Measurements from ENCODE around the gene TNRC18. TPM values are rescaled to one million over a fixed set of nuclear protein-coding genes. Genes with fewer than 3 reads are reported as not detected.
A peak's percentile ranks its signal among the peaks of the same experiment; 100 is the strongest.

The TNRC18 gene
- total RNA-seq, 4 donors from 2014 or later: 17.9 to 75.5 (median 48.4) TPM

- H3K27me3 ChIP-seq: peaks cover 0 to 3% (median 0%) of the 10 kb centered on the region in 4 donors
- intact Hi-C loops (cut with DNase I): no loop called here
- H3K4me3 ChIP-seq: no peak overlapping the region
- no peak for DNase-seq
- no peaks in the 10 kb centered on the region for H3K9me3 ChIP-seq
- no peak overlapping the region for H3K27ac ChIP-seq
- no peaks in the 10 kb centered on the region for H3K4me1 ChIP-seq
- 59 to 60% methylated on average over 8 to 26 of the region's 35 CpGs for WGBS, 2 donors
- peaks cover 12 to 28% (median 12%) of the 10 kb centered on the region in 3 donors for H3K36me3 ChIP-seq
- TF ChIP-seq POLR2A (IDR thresholded peaks at IDR 0.05): no peak
- no peak for TF ChIP-seq CTCF (IDR thresholded peaks at IDR 0.05)
Observed at GRCh38 chr7:5303591-5304505, 119.8 kb downstream of the TNRC18 start.

DNA sequence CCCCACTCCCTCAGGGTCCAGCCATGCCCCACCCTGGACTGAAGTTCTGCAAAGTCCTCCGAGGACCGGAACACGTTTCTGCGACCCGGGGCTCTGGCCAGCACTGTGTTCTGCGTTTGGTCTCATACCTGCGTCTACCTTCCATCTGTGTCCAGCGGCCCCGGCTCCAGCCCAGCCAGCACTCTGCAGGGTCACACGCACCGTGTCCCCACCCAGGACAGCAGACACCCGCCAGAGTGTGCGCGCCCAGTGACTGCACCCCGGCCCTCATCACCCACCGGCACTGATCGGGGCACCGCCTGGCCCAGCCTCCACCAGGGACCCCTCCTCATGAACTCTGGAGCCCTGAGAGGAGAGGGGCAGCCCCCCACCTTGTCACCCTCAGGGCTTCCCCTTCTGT, 120.6 kb downstream of the TNRC18 start:
- intact Hi-C loops (cut with DNase I): no loop called here
- Histone ChIP-seq H3K9me3 (no peaks in the 10 kb centered on the region), H3K4me3 (no peak overlapping the region), H3K4me1 (no peaks in the 10 kb centered on the region), H3K36me3 (peaks cover 8 to 20% (median 9%) of the 10 kb centered on the region in 3 donors), H3K27ac (no peak overlapping the region), H3K27me3 (peaks cover 0 to 6% (median 0%) of the 10 kb centered on the region in 4 donors)
- TF ChIP-seq POLR2A (IDR thresholded peaks at IDR 0.05) (no peak), CTCF (IDR thresholded peaks at IDR 0.05) (no peak)
- 72% methylated on average over 6 of the region's 18 CpGs; no CpG with 5 or more reads in 1 of the 2 donors for WGBS, 2 donors
- no peak for DNase-seq

- peaks cover 4 to 15% (median 4%) of the 10 kb centered on the region in 3 donors for H3K36me3 ChIP-seq
- no peak overlapping the region for H3K27ac ChIP-seq
- WGBS, 2 donors: 52 to 62% methylated on average over 7 to 14 of the region's 25 CpGs
- no peaks in the 10 kb centered on the region for H3K9me3 ChIP-seq
- TF ChIP-seq CTCF (IDR thresholded peaks at IDR 0.05): no peak
- no peak for TF ChIP-seq POLR2A (IDR thresholded peaks at IDR 0.05)
- intact Hi-C loops (cut with DNase I): no loop called here
- H3K4me3 ChIP-seq: no peak overlapping the region
- peaks cover 0 to 2% (median 0%) of the 10 kb centered on the region in 3 donors for H3K4me1 ChIP-seq
- peaks cover 0 to 11% (median 0%) of the 10 kb centered on the region in 4 donors for H3K27me3 ChIP-seq
- DNase-seq: no peak
Observed at GRCh38 chr7:5302577-5302976, 121.1 kb downstream of the TNRC18 start.

- peaks cover 6 to 13% (median 6%) of the 10 kb centered on the region in 3 donors for H3K4me1 ChIP-seq
- H3K27me3 ChIP-seq: peaks cover 0 to 32% (median 0%) of the 10 kb centered on the region in 4 donors
- no peaks in the 10 kb centered on the region for H3K9me3 ChIP-seq
- intact Hi-C loops (cut with DNase I): no loop called here
- no peak for DNase-seq
- TF ChIP-seq CTCF (IDR thresholded peaks at IDR 0.05) (no peak), POLR2A (IDR thresholded peaks at IDR 0.05) (no peak)
- H3K36me3 ChIP-seq: no peaks in the 10 kb centered on the region
- H3K27ac ChIP-seq: no peak overlapping the region
- 72 to 78% methylated on average over 4 to 9 of the region's 24 CpGs for WGBS, 2 donors
- H3K4me3 ChIP-seq: no peak overlapping the region
Observed at GRCh38 chr7:5300366-5300765, 123.3 kb downstream of the TNRC18 start.

GRCh38 chr7:5296611-5297226, 126.9 kb downstream of the TNRC18 start:
- no peak for TF ChIP-seq CTCF (IDR thresholded peaks at IDR 0.05)
- TF ChIP-seq POLR2A (IDR thresholded peaks at IDR 0.05): no peak
- Histone ChIP-seq H3K9me3 (no peaks in the 10 kb centered on the region), H3K4me1 (peaks cover 6 to 13% (median 6%) of the 10 kb centered on the region in 3 donors), H3K27me3 (peaks cover 0 to 37% (median 0%) of the 10 kb centered on the region in 4 donors), H3K4me3 (peak overlapping the region in 2 of 4 donors; percentile 13 to 48), H3K36me3 (no peaks in the 10 kb centered on the region), H3K27ac (no peak overlapping the region)
- intact Hi-C loops (cut with DNase I): no loop called here
- no peak for DNase-seq
- WGBS, 2 donors: 25 to 30% methylated on average over 11 to 24 of the region's 48 CpGs

All from esophagus squamous epithelium (tissue), 5 donors.